Activated naive CD4-positive, alpha-beta T cell treated with anti-CD3 and anti-CD28 coated beads, Interleukin-2, amount 10 ng/mL, durations not matched to agents 7 days and 5 days (primary cell): ENCODE results near the gene PSMD11.

ENCODE experiments used
- CTCF ChIA-PET: fragments of 350-600 bp; sonication (Branson Sonifier 250); formaldehyde crosslinking; loops from one replicate; lab custom pipeline; 2021; ENCODE audit warnings: antibody characterized with exemption; lab: Charles Lee
- DNase-seq: peaks from one replicate; pipeline ENCODE4 v3.0.0-alpha.2; 2020
- H3K27ac Mint-ChIP-seq: one replicate; pipeline ENCODE4 v1.8.0; 2021; ENCODE audit warnings: mild to moderate bottlenecking, moderate library complexity, mixed read lengths
- H3K27me3 Mint-ChIP-seq: one replicate; pipeline ENCODE4 v1.8.0; 2021; ENCODE audit warnings: mild to moderate bottlenecking, mixed read lengths
- H3K36me3 Mint-ChIP-seq: one replicate; pipeline ENCODE4 v1.8.0; 2021; ENCODE audit warnings: mixed read lengths
- H3K4me1 Mint-ChIP-seq: one replicate; pipeline ENCODE4 v1.8.0; 2021; ENCODE audit warnings: mixed read lengths
- H3K4me3 Mint-ChIP-seq: one replicate; pipeline ENCODE4 v1.8.0; 2021; ENCODE audit warnings: mild to moderate bottlenecking, moderate library complexity, mixed read lengths
- H3K9me3 Mint-ChIP-seq: one replicate; pipeline ENCODE4 v1.8.0; 2021; ENCODE audit warnings: mixed read lengths

The PSMD11 gene

GRCh38 chr17:32488604-32489180, 44.4 kb downstream of the PSMD11 start:
- Mint-ChIP-seq H3K4me3 (peak overlapping the region; percentile 80), H3K27ac (no peak overlapping the region), H3K27me3 (peaks cover 7% of the 10 kb centered on the region), H3K36me3 (peaks cover 33% of the 10 kb centered on the region), H3K9me3 (no peaks in the 10 kb centered on the region), H3K4me1 (peaks cover 69% of the 10 kb centered on the region)
- CTCF ChIA-PET: interaction anchor here (0.8 to 4.7 kb wide), 7 partner anchors 8 to 120 kb away, joined by 3 to 23 read pairs (median 6); no protein-coding TSS in a partner anchor
- no peak for DNase-seq

GRCh38 chr17:32489320-32490100, 45.2 kb downstream of the PSMD11 start:
- H3K36me3 Mint-ChIP-seq: peaks cover 33% of the 10 kb centered on the region
- no peaks in the 10 kb centered on the region for H3K9me3 Mint-ChIP-seq
- peak overlapping the region; percentile 77 for H3K27ac Mint-ChIP-seq
- peaks cover 7% of the 10 kb centered on the region for H3K27me3 Mint-ChIP-seq
- peaks cover 74% of the 10 kb centered on the region for H3K4me1 Mint-ChIP-seq
- CTCF ChIA-PET: interaction anchor here (0.8 to 4.7 kb wide), 7 partner anchors 8 to 119 kb away, joined by 3 to 23 read pairs (median 6); no protein-coding TSS in a partner anchor
- no peak for DNase-seq
- peak overlapping the region; percentile 80 for H3K4me3 Mint-ChIP-seq

GRCh38 chr17:32490101-32490482, 45.8 kb downstream of the PSMD11 start:
- Mint-ChIP-seq H3K27me3 (peaks cover 7% of the 10 kb centered on the region), H3K4me1 (peaks cover 78% of the 10 kb centered on the region), H3K36me3 (peaks cover 33% of the 10 kb centered on the region), H3K27ac (peak overlapping the region; percentile 67), H3K9me3 (no peaks in the 10 kb centered on the region), H3K4me3 (peak overlapping the region; percentile 80)
- DNase-seq: peak; percentile 34
- CTCF ChIA-PET: interaction anchor here (1.1 to 4.7 kb wide), 7 partner anchors 8 to 169 kb away, joined by 3 to 23 read pairs (median 6); no protein-coding TSS in a partner anchor

- H3K4me3 Mint-ChIP-seq: peak overlapping the region; percentile 26
- peak overlapping the region; percentile 82 for H3K27ac Mint-ChIP-seq
- CTCF ChIA-PET: interaction anchor here (0.9 to 4.7 kb wide), 12 partner anchors 8 to 167 kb away, joined by 3 to 23 read pairs (median 4); partner anchors contain the start of gene PSMD11
- H3K4me1 Mint-ChIP-seq: peaks cover 72% of the 10 kb centered on the region
- peaks cover 7% of the 10 kb centered on the region for H3K27me3 Mint-ChIP-seq
- peaks cover 33% of the 10 kb centered on the region for H3K36me3 Mint-ChIP-seq
- peak; percentile 41 for DNase-seq
- H3K9me3 Mint-ChIP-seq: no peaks in the 10 kb centered on the region
Measured at GRCh38 chr17:32491371-32492263, 47.3 kb downstream of the PSMD11 start.

GRCh38 chr17:32492264-32492589, 47.9 kb downstream of the PSMD11 start:
- Mint-ChIP-seq H3K4me1 (peaks cover 72% of the 10 kb centered on the region), H3K36me3 (peaks cover 33% of the 10 kb centered on the region), H3K27ac (peak overlapping the region; percentile 82), H3K9me3 (no peaks in the 10 kb centered on the region), H3K27me3 (peaks cover 7% of the 10 kb centered on the region), H3K4me3 (peak overlapping the region; percentile 11)
- CTCF ChIA-PET: interaction anchor here (0.9 to 3.3 kb wide), 8 partner anchors 8 to 167 kb away, joined by 3 to 11 read pairs (median 4); no protein-coding TSS in a partner anchor
- DNase-seq: no peak

GRCh38 chr17:32492648-32493289, 48.5 kb downstream of the PSMD11 start:
- DNase-seq: no peak
- peaks cover 30% of the 10 kb centered on the region for H3K36me3 Mint-ChIP-seq
- peaks cover 5% of the 10 kb centered on the region for H3K27me3 Mint-ChIP-seq
- no peak overlapping the region for H3K4me3 Mint-ChIP-seq
- H3K9me3 Mint-ChIP-seq: no peaks in the 10 kb centered on the region
- H3K27ac Mint-ChIP-seq: peak overlapping the region; percentile 50
- CTCF ChIA-PET: interaction anchor here (1.0 to 3.3 kb wide), 5 partner anchors 10 to 166 kb away, joined by 3 to 11 read pairs (median 4); no protein-coding TSS in a partner anchor
- peaks cover 68% of the 10 kb centered on the region for H3K4me1 Mint-ChIP-seq

- Mint-ChIP-seq H3K4me1 (peaks cover 60% of the 10 kb centered on the region), H3K27ac (peak overlapping the region; percentile 9), H3K9me3 (no peaks in the 10 kb centered on the region), H3K4me3 (no peak overlapping the region), H3K27me3 (no peaks in the 10 kb centered on the region), H3K36me3 (peaks cover 25% of the 10 kb centered on the region)
- DNase-seq: no peak
- CTCF ChIA-PET: interaction anchor here (1.0 to 3.3 kb wide), 2 partner anchors 25 to 165 kb away, joined by 3 to 10 read pairs; no protein-coding TSS in a partner anchor
Measured at GRCh38 chr17:32493571-32493970, 49.3 kb downstream of the PSMD11 start.

GRCh38 chr17:32493976-32494513, 49.7 kb downstream of the PSMD11 start:
- Mint-ChIP-seq H3K4me1 (peaks cover 55% of the 10 kb centered on the region), H3K27me3 (no peaks in the 10 kb centered on the region), H3K27ac (peak overlapping the region; percentile 60), H3K4me3 (peak overlapping the region; percentile 40), H3K36me3 (peaks cover 21% of the 10 kb centered on the region), H3K9me3 (no peaks in the 10 kb centered on the region)
- CTCF ChIA-PET: interaction anchor here (1.0 kb wide), 1 partner anchor 24 kb away, joined by 3 read pairs; no protein-coding TSS in a partner anchor
- no peak for DNase-seq

GRCh38 chr17:32494621-32495358, 50.5 kb downstream of the PSMD11 start:
- H3K4me3 Mint-ChIP-seq: peak overlapping the region; percentile 40
- peaks cover 14% of the 10 kb centered on the region for H3K36me3 Mint-ChIP-seq
- peaks cover 48% of the 10 kb centered on the region for H3K4me1 Mint-ChIP-seq
- DNase-seq: no peak
- CTCF ChIA-PET: no interaction called here
- no peaks in the 10 kb centered on the region for H3K27me3 Mint-ChIP-seq
- H3K27ac Mint-ChIP-seq: peak overlapping the region; percentile 60
- no peaks in the 10 kb centered on the region for H3K9me3 Mint-ChIP-seq

GRCh38 chr17:32495359-32496231, 51.3 kb downstream of the PSMD11 start:
- H3K36me3 Mint-ChIP-seq: peaks cover 7% of the 10 kb centered on the region
- H3K27me3 Mint-ChIP-seq: no peaks in the 10 kb centered on the region
- H3K27ac Mint-ChIP-seq: no peak overlapping the region
- H3K4me1 Mint-ChIP-seq: peaks cover 40% of the 10 kb centered on the region
- CTCF ChIA-PET: interaction anchor here (0.9 kb wide), 1 partner anchor 12 kb away, joined by 6 read pairs; no protein-coding TSS in a partner anchor
- no peaks in the 10 kb centered on the region for H3K9me3 Mint-ChIP-seq
- no peak for DNase-seq
- H3K4me3 Mint-ChIP-seq: no peak overlapping the region

- peaks cover 4% of the 10 kb centered on the region for H3K36me3 Mint-ChIP-seq
- H3K27me3 Mint-ChIP-seq: no peaks in the 10 kb centered on the region
- DNase-seq: no peak
- H3K9me3 Mint-ChIP-seq: no peaks in the 10 kb centered on the region
- H3K4me1 Mint-ChIP-seq: peaks cover 35% of the 10 kb centered on the region
- H3K4me3 Mint-ChIP-seq: no peak overlapping the region
- no peak overlapping the region for H3K27ac Mint-ChIP-seq
- CTCF ChIA-PET: interaction anchor here (0.9 to 1.9 kb wide), 3 partner anchors 7 to 27 kb away, joined by 4 to 6 read pairs (median 6); no protein-coding TSS in a partner anchor
Measured at GRCh38 chr17:32496395-32497073, 52.2 kb downstream of the PSMD11 start.
